NT2/D1 (cell line): ENCODE data around the gene HNRNPF.

ENCODE experiments used
- YY1 ChIP-seq: IDR thresholded peaks from 2 replicates; pipeline ENCODE4 v1.6.1; 2011; ENCODE audit not compliant: insufficient read length, insufficient read depth
- ZNF274 ChIP-seq: IDR thresholded peaks from 2 replicates; pipeline ENCODE4 v1.6.1; 2011; ENCODE audit warnings: mild to moderate bottlenecking, low read depth, low read length

DNA sequence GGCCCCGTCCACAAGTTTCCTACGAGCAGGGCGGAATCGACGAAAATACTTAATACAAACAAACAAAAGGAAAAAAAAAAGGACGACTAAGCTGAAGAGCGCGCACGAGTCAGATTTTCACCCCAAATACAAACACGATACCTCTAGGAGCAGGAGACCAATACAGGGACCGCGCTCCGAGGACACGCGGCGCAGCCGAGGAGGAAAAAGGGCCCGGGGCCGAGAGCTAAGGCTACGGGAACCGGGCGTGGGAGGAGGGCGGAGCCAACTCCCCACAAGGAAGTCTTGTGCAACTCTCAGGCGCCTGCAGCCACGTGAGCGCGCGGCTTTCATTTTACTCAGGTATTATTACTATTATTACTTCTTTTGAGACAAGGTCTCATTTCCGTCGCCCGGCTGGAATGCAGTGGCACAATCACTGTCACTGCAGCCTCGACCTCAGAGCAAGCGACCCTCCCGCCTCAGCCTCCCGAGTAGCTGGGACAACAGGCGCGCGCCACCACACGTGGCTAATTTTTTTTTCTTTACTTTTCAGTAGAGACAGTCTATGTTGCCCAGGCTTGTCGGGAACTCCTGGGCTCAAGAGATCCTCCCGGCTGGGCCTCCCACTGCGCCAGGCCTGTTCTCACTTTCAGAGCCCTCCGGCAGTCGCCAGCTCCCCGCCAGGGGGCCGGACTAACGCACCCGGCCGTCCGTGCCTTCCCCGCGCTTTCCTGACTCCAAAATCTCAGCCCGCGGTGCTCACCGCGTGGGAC lies 1.2 kb downstream of the HNRNPF start:
- no peak for TF ChIP-seq YY1
- no peak for TF ChIP-seq ZNF274
